ENCODE data around the gene NUAK1.

The NUAK1 gene

DNA sequence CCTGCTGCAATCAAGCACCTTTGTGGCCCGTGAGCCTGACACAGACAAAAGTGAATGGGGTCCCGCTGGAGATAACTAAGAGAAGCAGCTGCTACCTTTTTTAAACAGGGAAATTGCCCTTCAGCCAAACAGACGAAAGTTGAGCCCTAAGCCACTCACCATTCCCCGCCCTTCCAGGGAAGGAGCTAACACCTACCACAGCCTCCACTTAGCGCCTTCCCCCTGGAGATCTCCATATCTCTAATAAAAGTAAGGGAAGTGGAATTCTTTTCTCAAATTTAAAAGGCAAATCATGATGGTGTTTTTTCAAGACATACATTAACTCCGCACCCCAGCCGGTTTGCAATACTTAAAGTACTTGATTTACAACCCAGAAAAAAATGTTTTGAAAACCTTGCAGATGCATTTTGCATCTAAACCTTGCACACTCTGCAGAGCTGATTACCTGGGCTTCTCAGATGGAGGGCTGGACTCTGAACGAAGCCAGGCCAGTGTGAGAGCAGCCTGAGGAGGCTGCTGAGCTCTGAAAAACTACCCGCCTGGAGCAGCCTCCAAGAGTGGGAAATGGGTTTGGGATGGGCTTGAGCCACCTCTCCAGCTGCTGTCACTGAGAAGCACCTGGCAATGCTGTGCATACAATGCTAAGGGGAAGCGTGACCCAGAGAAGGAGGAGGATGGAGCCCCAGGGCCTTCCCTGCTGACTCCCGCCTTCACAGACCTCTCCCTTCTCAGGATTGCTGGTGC lies 10.0 kb downstream of the NUAK1 start:
- DNase-seq = no peak

DNA sequence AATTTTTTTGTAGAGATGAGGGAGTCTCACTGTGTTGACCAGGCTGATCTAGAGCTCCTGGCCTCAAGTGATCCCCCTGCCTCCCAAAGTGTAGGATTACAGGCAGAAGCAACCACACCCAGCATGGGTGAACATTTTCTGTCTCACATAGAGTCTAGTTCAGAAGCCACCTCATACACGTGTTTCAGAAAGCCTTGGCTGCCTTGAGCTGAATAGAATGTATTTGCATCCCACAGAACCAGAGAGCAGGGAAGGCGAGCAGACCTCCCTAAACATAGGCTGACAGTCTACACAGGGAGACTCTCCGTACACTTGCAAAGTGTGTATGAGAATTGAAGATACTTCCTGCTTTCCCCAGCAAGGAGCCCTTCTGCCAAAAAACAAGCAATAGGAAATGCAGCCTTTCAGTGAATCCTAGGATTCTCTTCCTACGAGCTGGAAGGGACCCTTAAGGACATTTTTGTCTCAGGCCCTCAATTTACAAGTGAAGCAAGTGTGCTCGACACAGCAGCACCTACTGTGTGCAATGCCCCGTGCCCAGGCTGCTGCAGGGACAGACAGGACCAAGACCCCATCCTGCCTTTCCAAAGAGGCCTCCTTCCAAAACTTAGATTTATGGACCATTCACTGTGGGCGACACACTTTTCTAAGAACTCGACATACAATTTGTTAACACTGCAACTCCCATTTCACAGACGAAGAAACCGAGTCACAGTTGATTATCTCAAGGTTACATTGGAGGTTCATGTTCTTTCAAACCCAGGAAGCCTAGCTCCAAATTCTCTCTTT lies 11.2 kb downstream of the NUAK1 start:
- no peak for DNase-seq

DNA sequence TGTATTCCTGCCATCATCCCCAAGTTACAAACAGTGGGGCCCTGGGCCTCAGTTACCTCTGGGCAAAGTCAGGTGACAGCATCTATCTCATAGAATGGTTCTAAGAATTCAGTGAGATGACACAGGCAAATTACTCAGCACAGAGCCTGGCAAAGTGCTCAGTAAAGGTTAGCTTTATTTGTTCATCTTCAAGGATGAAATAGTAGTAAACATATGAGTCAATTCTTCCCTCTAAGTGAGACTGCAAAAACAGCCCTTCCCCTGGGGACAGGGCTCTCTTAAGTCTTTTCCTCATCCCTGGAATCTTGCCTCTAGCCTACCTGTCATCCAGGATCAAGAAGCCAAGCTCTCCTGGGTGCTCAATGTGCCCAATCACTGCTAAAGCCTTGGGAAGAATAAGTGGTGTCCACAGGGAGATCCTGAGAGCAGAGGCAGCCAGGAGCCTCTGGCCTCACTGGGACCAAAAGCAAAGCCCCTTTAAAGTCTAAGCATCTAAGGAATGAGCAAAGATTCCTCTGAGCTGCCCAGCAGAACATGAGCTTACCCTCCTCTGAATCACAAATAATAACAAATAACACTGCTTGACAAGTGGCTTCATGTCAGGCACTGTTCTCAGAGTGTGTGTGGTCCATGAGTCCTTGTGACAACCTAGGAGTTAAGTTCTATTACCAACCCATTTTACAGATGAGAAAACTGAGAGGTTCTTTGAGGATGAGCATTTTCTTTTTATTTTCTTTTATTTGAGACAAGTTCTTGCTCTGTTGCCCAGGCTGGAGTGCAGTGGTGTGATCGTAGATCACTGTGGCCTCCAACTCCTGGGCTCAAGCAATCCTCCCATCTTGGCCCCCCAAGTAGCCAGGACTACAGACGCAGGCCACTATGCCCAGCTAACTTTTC lies 12.1 kb downstream of the NUAK1 start:
- no peak for DNase-seq

DNA sequence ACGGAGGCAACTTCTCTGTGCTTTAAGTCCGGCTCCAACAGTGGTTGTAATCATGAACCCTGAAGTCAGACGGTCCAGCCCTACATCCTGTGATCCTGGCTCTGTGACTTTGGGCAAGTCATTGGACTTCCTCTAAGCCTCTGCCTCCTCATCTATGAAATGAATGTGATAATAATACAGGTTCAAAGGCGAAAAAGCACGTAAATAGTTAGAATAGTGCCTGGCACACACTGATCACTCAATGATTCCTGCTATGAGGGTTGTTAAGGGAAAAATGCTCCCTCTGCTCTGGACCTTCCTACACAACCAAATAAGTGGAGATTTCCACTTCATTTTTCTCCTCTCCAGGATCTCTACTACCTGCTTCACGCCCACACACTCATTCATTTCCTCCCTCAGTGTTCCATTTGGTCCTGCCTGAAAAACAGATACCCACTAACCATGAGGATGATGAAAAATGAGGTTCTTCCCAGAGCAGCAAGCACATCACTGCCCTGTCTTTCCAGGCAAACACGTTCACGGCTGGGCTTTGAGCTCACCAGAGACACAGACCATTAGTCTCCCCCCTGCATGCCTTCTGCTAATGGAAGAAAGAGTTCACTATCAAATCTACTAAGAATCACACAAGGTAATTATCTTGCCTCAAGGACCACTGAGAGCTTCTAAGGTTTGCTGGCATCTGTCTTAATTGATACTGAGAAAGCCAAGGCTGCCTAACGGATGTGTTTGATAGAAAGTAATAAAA lies 13.2 kb downstream of the NUAK1 start:
- no peak for DNase-seq

DNA sequence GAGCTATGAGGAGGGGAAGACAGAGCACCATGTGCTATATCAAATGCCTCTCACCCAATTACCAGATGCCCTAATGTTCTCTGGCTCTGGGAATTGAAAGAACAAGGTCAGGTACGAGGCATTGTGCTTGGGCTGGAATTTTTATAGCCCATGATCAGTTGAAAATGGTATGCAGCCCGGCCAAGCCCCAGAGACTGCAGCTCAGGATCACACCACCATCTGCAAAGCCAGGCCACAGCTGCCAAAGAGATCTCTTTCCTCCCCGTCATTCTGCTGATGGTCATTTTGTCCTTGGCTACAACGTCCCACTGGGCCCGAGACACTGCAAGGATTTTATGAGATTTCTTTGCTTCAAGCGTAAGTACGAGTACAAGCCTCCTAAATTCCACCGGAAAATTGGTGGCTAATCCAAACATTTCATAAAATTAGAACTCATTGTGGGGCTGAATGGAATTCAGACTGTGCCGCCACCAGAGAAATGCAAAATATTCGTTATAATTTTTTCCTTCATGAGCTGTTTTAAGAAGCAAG lies 15.1 kb downstream of the NUAK1 start:
- no peak for DNase-seq

DNA sequence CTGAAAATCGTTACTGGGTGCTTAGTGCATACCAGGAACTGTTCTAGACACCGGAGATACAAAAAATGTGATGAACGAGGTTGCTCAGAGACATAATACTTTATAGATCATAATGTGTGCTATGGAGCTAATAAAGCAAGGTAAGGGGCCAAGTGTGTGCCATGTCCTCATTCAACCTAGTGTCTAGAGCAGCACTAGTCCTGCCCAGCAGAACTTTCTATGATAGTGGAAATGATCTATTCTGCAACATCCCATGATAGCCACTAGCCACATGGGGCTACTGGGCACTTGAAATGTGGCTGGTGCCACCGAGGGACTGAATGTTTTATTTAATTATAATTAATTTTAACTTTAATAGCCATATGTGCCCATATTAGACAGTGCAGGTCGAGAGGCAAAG lies 15.6 kb downstream of the NUAK1 start:
- DNase-seq = no peak

DNA sequence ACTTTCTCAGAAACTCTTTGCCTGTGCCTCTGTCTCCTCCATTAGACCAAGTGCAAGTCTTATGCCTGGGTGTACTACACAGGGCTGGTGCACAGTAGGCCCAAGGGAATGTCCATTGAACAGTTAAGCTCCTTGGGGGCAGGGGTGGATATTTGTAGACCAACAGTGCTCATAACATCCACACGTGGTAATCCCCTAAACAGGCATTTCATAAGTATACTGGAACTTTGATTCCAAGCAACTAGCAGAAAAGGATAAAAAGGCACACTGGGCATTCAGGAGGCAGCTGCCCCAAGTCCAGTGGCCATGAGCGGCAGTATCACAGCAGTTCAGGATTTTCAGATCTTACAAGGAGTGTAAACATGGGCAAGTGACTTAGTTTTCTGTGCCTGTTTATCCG lies 16.8 kb downstream of the NUAK1 start:
- DNase-seq = no peak

DNA sequence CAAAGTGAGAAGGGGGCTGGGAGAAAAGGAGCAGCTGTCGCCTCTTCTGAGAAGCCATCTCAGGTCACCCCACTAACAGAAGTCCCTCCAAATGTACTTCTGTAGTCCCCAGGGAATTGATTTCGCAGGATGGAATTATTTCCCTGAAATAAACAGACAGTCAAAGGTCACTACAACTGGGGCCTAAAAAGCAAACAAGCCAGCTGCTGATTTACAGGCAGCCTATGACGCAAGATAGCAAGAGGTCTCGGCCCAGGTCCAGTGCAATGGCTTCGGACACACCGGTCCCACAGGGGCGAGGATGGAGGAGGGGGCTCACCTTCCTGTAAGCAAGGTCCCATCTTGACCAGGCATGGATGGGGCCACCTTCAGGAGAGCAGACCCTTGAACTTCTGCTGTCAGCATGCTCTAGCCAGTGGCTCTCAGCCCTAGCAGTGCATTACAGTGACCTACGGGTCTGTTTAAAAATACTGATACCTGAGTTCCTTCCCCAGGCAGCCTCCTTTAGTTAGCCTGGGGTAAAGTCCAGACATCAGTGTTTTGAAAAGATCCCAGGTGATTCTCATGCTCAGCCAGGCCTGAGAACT lies 18.1 kb downstream of the NUAK1 start:
- DNase-seq = no peak

DNA sequence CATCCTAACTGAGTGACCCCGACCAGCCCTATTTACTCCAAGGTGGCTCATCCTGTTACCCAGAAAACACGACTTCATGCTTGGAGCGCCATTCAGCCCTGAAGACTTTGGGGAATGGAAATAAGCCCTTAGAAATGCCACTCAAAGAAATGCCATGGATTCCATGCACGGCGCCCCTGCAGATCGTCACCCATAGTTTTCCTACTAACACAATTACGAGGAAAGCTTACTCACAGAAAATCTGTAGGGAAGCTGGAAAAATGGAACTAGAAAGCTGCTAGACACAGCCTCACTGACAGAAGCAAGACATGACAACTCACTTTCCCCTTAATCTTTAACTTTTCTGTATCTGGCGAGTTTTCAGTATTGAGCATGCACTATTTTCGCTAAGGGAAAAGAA lies 19.5 kb downstream of the NUAK1 start:
- no peak for DNase-seq

DNA sequence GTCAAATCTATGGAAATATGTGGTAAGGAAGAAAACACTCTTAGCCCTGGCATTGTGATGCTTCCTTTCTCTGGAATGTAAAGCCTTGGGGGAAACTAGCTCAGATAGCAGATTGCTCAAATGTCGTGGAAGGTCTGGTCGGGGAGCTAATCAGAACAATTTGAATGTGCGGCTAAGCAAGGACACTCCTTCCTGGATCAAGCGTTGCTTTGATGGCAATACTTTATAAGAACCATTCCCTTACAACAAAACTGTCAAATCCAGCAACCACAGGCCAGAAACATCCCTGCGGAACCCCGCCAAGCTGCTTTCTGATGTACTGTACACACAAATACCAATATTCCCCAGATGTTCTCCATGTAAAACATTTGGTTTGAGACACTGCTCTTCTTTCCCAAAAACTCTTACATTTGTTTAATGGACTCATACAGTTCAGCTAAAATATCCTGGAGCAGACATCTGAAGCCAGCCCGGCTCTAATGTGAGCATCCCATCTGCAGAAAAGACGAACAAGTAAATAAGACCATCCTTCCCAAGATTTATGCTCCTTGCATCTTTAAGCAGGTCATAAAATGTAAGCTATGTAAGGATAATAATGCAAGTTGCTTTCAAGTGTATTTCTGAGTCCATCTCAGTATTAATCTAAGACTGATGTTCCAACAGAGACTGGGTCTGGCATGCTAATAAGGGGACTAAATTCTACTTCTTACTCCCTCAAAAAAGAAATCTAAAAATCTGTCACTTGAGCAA lies 20.2 kb downstream of the NUAK1 start:
- DNase-seq = no peak

DNA sequence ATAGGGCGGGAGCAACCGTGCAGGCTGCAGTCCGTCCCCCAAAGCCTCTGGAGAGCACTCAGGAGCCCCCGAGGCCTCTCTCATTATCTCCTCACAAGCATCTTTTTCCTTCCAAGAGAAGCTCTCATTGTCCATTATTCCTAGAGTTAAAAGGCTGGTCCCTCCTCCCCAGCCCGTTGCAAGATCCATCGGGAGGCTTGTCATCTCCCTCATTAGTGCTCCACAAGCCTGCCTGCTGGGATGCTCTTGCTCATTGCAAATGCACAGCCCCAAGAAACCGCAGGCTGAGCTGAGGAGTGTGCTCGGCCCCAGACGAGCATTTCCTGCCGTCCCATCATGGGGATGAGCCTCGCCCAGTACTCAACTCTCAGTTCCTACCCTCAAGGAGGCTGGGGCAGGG lies 23.3 kb downstream of the NUAK1 start:
- DNase-seq = no peak

DNA sequence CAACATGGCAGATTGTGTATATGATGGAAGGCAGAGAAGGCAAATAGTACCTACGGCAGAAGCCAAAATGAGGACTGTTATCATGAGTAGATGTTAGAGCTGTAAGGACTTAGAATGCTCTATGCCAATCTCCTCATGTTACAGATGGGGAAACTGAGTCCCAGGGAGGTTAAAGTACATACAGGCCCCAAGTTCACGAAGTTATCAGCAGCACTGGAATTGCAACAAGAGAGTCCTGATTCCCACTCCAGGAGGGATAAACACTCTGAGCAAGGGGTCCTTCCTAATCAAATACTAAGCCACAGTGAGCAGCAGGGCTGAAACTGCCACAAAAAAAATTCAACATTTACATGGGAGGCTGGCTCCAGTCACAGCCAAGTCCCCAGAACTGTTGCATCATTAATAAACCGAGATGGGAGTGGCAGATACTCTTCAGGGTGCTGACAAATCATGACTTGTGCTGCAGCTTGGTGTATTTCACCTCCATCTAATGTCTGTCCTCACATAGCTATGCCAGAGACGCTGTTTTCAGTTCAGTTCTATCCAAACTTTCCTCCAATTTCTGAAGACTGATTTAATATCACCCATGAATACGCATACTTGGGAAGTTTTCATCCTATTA lies 24.2 kb downstream of the NUAK1 start:
- no peak for DNase-seq

DNA sequence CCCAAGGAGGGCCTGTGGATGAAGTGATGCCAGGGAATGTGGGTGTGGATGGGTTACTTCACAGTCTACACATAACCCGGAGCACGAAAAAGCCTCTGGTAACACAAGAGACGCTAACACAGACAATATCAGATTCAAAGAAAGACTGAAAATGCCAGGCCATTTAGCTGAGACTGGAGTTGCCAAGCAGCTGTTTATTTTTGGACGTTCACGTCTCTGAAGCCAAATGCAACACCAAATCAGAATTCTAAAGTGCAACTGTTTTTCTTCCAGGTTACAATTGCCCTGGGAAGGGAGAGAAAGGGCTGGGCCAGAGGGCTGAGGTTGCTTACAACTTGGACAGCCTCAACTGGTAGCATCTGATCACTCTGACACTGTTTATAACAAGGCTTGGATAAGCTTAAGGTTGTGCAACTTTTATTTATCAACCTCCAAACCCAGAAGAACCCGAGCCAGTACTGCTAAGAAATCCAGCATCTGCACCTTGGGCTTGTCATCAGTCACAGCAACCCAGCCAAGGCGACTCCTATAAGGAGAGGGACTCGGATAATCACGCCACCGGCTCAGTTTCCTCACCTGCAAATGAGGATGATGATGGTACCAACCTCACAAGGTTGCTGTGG lies 24.8 kb downstream of the NUAK1 start:
- no peak for DNase-seq

DNA sequence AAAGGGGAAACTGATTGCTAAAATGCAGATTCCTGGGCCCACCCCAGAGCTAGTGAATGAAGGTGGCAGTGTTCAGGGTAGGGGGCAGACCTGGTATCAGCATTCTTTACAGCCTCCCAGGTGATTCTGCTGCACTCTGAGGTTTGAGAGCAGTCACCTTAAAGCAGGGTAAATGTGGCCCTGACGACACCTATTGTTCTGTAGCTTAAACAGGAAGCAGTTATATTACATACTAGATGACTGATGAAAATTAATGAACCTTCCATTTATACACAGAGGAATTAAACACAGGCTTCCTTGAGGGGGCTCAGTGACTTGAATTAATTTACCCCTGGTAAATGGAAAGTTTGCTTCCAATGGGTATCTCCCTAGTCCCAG lies 25.3 kb downstream of the NUAK1 start:
- no peak for DNase-seq

DNA sequence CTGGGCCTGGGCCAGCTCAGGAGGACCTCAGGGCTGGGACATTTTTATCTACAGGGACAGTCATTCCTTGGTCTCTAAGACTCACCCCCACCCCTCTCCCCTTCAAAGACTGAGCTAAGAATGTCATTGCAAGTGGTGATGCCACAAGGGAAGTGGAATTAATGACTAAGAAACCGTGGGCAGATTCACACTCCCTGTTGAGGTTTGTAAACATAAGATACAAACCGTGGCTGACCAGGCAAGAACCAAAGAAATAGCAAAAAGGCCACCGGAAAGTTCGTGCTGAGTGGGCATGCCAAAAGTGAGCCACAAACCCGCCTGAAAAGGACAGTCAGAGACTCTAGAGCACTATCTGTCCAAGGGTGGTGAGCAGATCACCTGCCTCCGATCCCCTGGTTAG lies 25.7 kb downstream of the NUAK1 start:
- DNase-seq = no peak

DNA sequence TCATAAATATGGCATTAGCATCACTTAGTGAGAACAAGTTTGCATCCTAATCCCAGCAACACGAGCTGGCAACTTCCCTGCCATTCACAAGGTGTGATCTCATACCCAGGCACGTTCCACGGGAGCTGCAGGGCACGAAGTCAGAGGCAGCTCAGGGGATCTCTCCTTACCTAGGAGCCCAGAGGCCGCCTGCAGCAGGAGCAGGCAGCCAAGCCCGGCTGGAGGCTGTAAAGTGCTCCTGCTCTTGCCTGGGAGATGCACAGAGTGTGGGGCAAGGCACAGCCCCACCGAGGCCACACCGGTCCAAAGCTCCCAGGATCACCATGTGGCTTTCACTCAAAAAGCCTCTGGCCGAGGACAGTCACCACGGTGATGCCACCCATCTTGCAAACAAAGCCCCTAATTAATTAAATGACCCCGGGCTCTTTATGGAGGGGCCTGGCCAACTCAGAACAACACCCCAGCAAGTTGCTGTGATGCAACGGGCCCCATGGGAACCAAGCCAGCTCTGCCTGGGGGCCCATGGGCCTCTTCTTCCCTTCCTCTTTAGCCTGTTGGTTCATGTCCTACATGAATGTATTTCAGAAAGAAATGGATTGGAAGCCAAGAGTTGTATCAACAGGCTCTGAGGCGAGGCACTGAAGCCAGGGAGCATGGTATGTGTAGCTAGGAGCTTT lies 26.5 kb downstream of the NUAK1 start:
- DNase-seq = no peak

DNA sequence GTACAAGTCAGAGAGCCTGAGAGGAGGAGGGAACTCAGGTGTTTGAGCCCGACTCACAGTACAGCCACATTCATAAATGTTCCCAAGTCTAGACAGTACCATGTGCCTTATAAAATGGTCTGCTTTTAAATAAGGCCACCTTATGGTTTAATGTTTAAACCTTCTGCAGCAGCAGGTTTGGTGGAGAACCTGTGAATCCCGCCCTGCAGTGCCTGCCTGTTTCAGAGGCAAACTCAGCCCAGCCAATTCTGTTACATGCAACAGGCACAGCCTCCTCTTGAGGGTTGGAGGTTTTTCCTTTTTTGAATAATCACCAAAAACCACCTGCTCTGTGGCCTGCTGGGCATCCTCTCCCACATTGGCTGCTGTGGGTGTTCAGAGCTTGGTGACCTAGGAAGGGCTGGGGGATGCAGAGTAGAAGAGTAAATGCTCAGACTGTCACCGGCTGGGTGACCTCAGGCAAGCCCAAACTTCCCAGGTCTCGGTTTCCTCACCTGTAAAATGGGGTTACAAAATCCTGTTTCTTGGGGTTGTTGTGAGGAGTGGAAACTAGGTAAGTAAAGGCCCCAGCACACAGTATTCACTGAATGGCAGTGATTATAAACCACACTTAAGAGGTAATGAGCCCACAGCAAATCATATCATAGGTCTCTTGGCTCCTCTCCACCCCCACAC lies 28.0 kb downstream of the NUAK1 start:
- no peak for DNase-seq

DNA sequence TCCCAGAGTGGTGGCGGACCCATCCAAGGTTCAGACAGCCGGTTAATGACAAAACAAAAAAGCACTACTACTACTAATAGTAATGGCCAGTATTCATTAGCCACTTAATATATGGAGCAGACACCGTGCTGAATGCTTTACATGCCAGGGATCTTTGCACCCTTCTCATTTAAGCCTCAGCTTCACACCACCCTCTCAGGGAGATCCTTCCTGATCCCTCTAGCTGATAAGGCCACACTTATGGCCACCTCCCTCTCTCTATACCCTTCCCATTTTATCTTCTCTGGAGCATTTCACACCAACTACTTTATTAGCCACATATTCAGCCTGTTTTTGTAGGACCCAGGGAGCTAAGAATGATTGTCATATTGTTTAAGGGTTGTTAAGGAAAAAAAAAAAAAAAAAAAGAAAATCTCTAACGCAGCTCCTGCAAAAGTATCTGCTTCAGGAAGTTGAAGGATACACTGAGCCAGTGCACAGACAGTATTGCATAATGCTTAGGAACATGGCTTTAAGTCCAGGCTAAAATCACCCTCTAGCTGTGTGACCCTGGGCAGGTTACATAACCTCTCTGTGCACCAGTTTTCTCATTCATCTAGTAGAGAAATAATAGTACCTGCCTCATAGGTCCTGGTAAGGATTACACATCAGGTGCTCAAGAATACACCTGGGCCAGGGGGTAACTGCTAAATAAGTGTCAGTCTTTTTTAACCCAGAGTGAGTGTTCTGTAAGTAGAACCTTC lies 29.4 kb downstream of the NUAK1 start:
- no peak for DNase-seq
